WTC11 (cell line): ENCODE measurements around the gene CGB3. TPM values are rescaled to one million over a fixed set of nuclear protein-coding genes. Genes with fewer than 3 reads are reported as not detected.

ENCODE experiments used
- ATAC-seq: fragments of 200-7000 bp; cut with Tn5 transposase; 2 replicates; pipeline ENCODE4 v1.10.0; 2021; ENCODE audit warnings: mild to moderate bottlenecking, moderate library complexity
- CTCF ChIA-PET: fragments of 300-600 bp; sonication (Branson Sonifier 250); formaldehyde crosslinking; loops from one replicate; lab custom pipeline; 2021; ENCODE audit warnings: antibody characterized with exemption; lab: Charles Lee
- POLR2A ChIA-PET: fragments of 350-600 bp; sonication (Branson Sonifier 250); formaldehyde crosslinking; loops from one replicate; lab custom pipeline; 2021; ENCODE audit warnings: antibody characterized with exemption; lab: Charles Lee
- DNase-seq: peaks from one replicate; pipeline ENCODE4 v3.0.0; 2021; ENCODE audit warnings: low spot score
- H3K27ac Mint-ChIP-seq: 2 replicates; pipeline ENCODE4 v1.8.0; 2021; ENCODE audit warnings: mixed read lengths
- H3K27me3 Mint-ChIP-seq: 2 replicates; pipeline ENCODE4 v1.8.0; 2021; ENCODE audit warnings: low read depth, mild to moderate bottlenecking, moderate library complexity, mixed read lengths
- H3K36me3 Mint-ChIP-seq: 2 replicates; pipeline ENCODE4 v1.8.0; 2021; ENCODE audit warnings: mixed read lengths
- H3K4me1 Mint-ChIP-seq: 2 replicates; pipeline ENCODE4 v1.8.0; 2022; ENCODE audit warnings: mixed read lengths
- H3K4me3 Mint-ChIP-seq: 2 replicates; pipeline ENCODE4 v1.8.0; 2021; ENCODE audit warnings: mild to moderate bottlenecking, moderate library complexity, mixed read lengths
- H3K9me3 Mint-ChIP-seq: 2 replicates; pipeline ENCODE4 v1.8.0; 2021; ENCODE audit warnings: mixed read lengths
- ARID4B ChIP-seq: sonication (generic); formaldehyde crosslinking; IDR thresholded peaks from 2 replicates; pipeline ENCODE4 v1.8.0; 2023; ENCODE audit warnings: missing genetic modification reagents, mild to moderate bottlenecking, borderline replicate concordance
- ATF2 ChIP-seq: sonication (generic); formaldehyde crosslinking; IDR thresholded peaks from 2 replicates; pipeline ENCODE4 v1.8.1; 2022; ENCODE audit warnings: low read depth, missing genetic modification reagents, borderline replicate concordance
- ATF3 ChIP-seq: sonication (generic); formaldehyde crosslinking; conservative IDR thresholded peaks from 2 replicates; pipeline ENCODE4 v1.8.1; 2022; ENCODE audit warnings: mild to moderate bottlenecking, missing genetic modification reagents
- CBFB ChIP-seq: sonication (generic); formaldehyde crosslinking; IDR thresholded peaks from 2 replicates; pipeline ENCODE4 v1.8.1; 2022; ENCODE audit warnings: mild to moderate bottlenecking, low read depth, missing genetic modification reagents
- CDX4 ChIP-seq: fragments of 250-450 bp; sonication (Bioruptor Pico); IDR thresholded peaks from 2 replicates; pipeline ENCODE4 v1.9.0; 2021; ENCODE audit warnings: moderate library complexity, mild to moderate bottlenecking, inconsistent platforms, borderline replicate concordance
- ELF4 ChIP-seq: sonication (generic); formaldehyde crosslinking; IDR thresholded peaks from 2 replicates; pipeline ENCODE4 v1.8.1; 2022; ENCODE audit warnings: low read depth, mild to moderate bottlenecking, moderate library complexity, missing genetic modification reagents
- EMX1 ChIP-seq: fragments of 250-450 bp; sonication (Bioruptor Pico); IDR thresholded peaks from 2 replicates; pipeline ENCODE4 v1.8.0; 2021; ENCODE audit warnings: mild to moderate bottlenecking
- FOXJ3 ChIP-seq: sonication (generic); formaldehyde crosslinking; IDR thresholded peaks from 2 replicates; pipeline ENCODE4 v1.9.0; 2021; ENCODE audit warnings: missing genetic modification reagents, mild to moderate bottlenecking, borderline replicate concordance
- GTF2I ChIP-seq: fragments of 250-450 bp; sonication (Bioruptor Pico); conservative IDR thresholded peaks from 2 replicates; pipeline ENCODE4 v1.4.0; 2021; ENCODE audit warnings: mild to moderate bottlenecking
- IRF2 ChIP-seq: sonication (generic); formaldehyde crosslinking; IDR thresholded peaks from 2 replicates; pipeline ENCODE4 v1.8.0; 2022; ENCODE audit warnings: low read depth, missing genetic modification reagents, borderline replicate concordance
- MAX ChIP-seq: sonication (generic); formaldehyde crosslinking; IDR thresholded peaks from 2 replicates; pipeline ENCODE4 v1.8.0; 2022; ENCODE audit warnings: mild to moderate bottlenecking, missing genetic modification reagents
- NFATC4 ChIP-seq: fragments of 250-450 bp; sonication (Bioruptor Pico); IDR thresholded peaks from 2 replicates; pipeline ENCODE4 v1.9.0; 2021; ENCODE audit warnings: mild to moderate bottlenecking
- NFYB ChIP-seq: sonication (generic); formaldehyde crosslinking; conservative IDR thresholded peaks from 2 replicates; pipeline ENCODE4 v1.8.0; 2022; ENCODE audit warnings: low read depth, missing genetic modification reagents
- PRRX2 ChIP-seq: fragments of 250-450 bp; sonication (Bioruptor Pico); IDR thresholded peaks from 2 replicates; pipeline ENCODE4 v1.8.0; 2021; ENCODE audit warnings: mild to moderate bottlenecking
- SMAD4 ChIP-seq: sonication (generic); formaldehyde crosslinking; IDR thresholded peaks from 2 replicates; pipeline ENCODE4 v1.8.0; 2022; ENCODE audit warnings: mild to moderate bottlenecking, missing genetic modification reagents
- SOX15 ChIP-seq: fragments of 250-450 bp; sonication (Bioruptor Pico); IDR thresholded peaks from 2 replicates; pipeline ENCODE4 v1.9.0; 2021; ENCODE audit warnings: mild to moderate bottlenecking
- TCF7 ChIP-seq: sonication (generic); formaldehyde crosslinking; IDR thresholded peaks from 2 replicates; pipeline ENCODE4 v1.8.0; 2022; ENCODE audit warnings: mild to moderate bottlenecking, low read depth, missing genetic modification reagents, moderate library complexity
- TEAD1 ChIP-seq: sonication (generic); formaldehyde crosslinking; IDR thresholded peaks from 2 replicates; pipeline ENCODE4 v1.8.0; 2022; ENCODE audit warnings: mild to moderate bottlenecking, missing genetic modification reagents
- TEAD4 ChIP-seq: sonication (generic); formaldehyde crosslinking; IDR thresholded peaks from 2 replicates; pipeline ENCODE4 v1.8.0; 2022; ENCODE audit warnings: mild to moderate bottlenecking, missing genetic modification reagents
- TP53 ChIP-seq: sonication (generic); formaldehyde crosslinking; IDR thresholded peaks from 2 replicates; pipeline ENCODE4 v1.8.1; 2023; ENCODE audit warnings: mild to moderate bottlenecking, missing genetic modification reagents
- USF2 ChIP-seq: sonication (generic); formaldehyde crosslinking; IDR thresholded peaks from 2 replicates; pipeline ENCODE4 v1.8.1; 2023; ENCODE audit warnings: mild to moderate bottlenecking, missing genetic modification reagents, moderate library complexity
- ZNF263 ChIP-seq: sonication (generic); formaldehyde crosslinking; IDR thresholded peaks from 2 replicates; pipeline ENCODE4 v1.8.1; 2022; ENCODE audit warnings: low read depth, mild to moderate bottlenecking, moderate library complexity, missing genetic modification reagents
- ZNF317 ChIP-seq: sonication (generic); formaldehyde crosslinking; IDR thresholded peaks from 2 replicates; pipeline ENCODE4 v1.8.1; 2023; ENCODE audit warnings: low read depth, mild to moderate bottlenecking, moderate library complexity, missing genetic modification reagents, borderline replicate concordance
- ZNF396 ChIP-seq: fragments of 250-450 bp; sonication (Bioruptor Pico); IDR thresholded peaks from 2 replicates; pipeline ENCODE4 v1.8.0; 2021; ENCODE audit warnings: mild to moderate bottlenecking, moderate library complexity, borderline replicate concordance
- ZNF423 ChIP-seq: fragments of 250-450 bp; sonication (Bioruptor Pico); IDR thresholded peaks from 2 replicates; pipeline ENCODE4 v2.1.2; 2022; ENCODE audit warnings: mild to moderate bottlenecking, moderate library complexity
- ZNF532 ChIP-seq: fragments of 250-450 bp; sonication (Bioruptor Pico); IDR thresholded peaks from 2 replicates; pipeline ENCODE4 v1.9.0; 2021; ENCODE audit warnings: mild to moderate bottlenecking, borderline replicate concordance
- total RNA-seq: library from RNA; stranded (reverse); gene quantifications from 3 replicates; pipeline ENCODE4 v1.2.3, GENCODE V29; 2021

Gene CGB3
- total RNA-seq, 1 experiment from 2014 or later, result not detected

- peak; percentile 95 for TF ChIP-seq ARID4B
- TF ChIP-seq NFATC4 (CRISPR knock-in tag), result no peak
- TF ChIP-seq NFYB, result peak; percentile 9; the same call in 1 of the 2 replicates
- TF ChIP-seq USF2 (CRISPR knock-in tag), result peak; percentile 48
- TF ChIP-seq ZNF423 (CRISPR knock-in tag), result no peak
- TF ChIP-seq EMX1 (CRISPR knock-in tag), result no peak
- no peak for TF ChIP-seq ATF3 (CRISPR knock-in tag)
- no peak for TF ChIP-seq SOX15 (CRISPR knock-in tag)
- peak; percentile 91 for TF ChIP-seq TCF7 (CRISPR knock-in tag)
- peak; percentile 55; the same call in 1 of the 2 replicates for TF ChIP-seq ZNF263 (CRISPR knock-in tag)
- no peak for TF ChIP-seq FOXJ3 (CRISPR knock-in tag)
- TF ChIP-seq SMAD4 (CRISPR knock-in tag), result peak; percentile 46; the same call in 1 of the 2 replicates
- TF ChIP-seq IRF2, result no peak
- TF ChIP-seq CBFB (CRISPR knock-in tag), result peak; percentile 69; the same call in 1 of the 2 replicates
- no peak for TF ChIP-seq ZNF532 (CRISPR knock-in tag)
- TF ChIP-seq PRRX2 (CRISPR knock-in tag), result no peak
These were observed 47.9 kb upstream of the CGB3 start (continued) for GRCh38 chr19:49071860-49072547.

- Mint-ChIP-seq H3K4me3 (no peak overlapping the region), H3K9me3 (peaks cover 8% of the 10 kb centered on the region), H3K4me1 (peaks cover 28% of the 10 kb centered on the region), H3K27me3 (peaks cover 95% of the 10 kb centered on the region), H3K36me3 (no peaks in the 10 kb centered on the region; the same call in 1 of the 2 replicates), H3K27ac (no peak overlapping the region)
- DNase-seq (no peak), ATAC-seq (no peak)
- no peak for TF ChIP-seq NFYB
- no peak for TF ChIP-seq ATF2 (CRISPR knock-in tag)
- TF ChIP-seq GTF2I (CRISPR knock-in tag), result no peak
- no peak for TF ChIP-seq TEAD1 (CRISPR knock-in tag)
- no peak for TF ChIP-seq TEAD4
- TF ChIP-seq TP53 (CRISPR knock-in tag), result no peak
- no peak for TF ChIP-seq MAX
- TF ChIP-seq ELF4 (CRISPR knock-in tag), result no peak
- no peak for TF ChIP-seq ZNF396 (CRISPR knock-in tag)
- no peak for TF ChIP-seq ZNF317 (CRISPR knock-in tag)
- no peak for TF ChIP-seq CDX4
- ChIA-PET POLR2A (no interaction called here), CTCF (interaction anchor here (0.9 to 3.3 kb wide), 6 partner anchors 14 to 140 kb away, joined by 3 to 10 read pairs (median 6); no protein-coding TSS in a partner anchor)
These were observed 46.3 kb upstream of the CGB3 start for GRCh38 chr19:49070416-49070815.
